MCF 10A (cell line): ENCODE data around the gene HCFC1. TPM values are rescaled to one million over a fixed set of nuclear protein-coding genes. Genes with fewer than 3 reads are reported as not detected.

Experiments used
- BruUV-seq: library from RNA; stranded (reverse); fragments of 400-500 nt; replicated peaks from 2 replicates; lab custom pipeline; 2021; lab: Mats Ljungman, UMichigan
- CTCF ChIA-PET: fragments of 300-600 bp; sonication (Branson Sonifier 250); formaldehyde crosslinking; extraction: SDS; loops from one replicate; lab custom pipeline; 2021; ENCODE audit warnings: antibody characterized with exemption, inconsistent platforms; lab: Yijun Ruan, JAX
- POLR2A ChIA-PET: fragments of 300-600, 350-650 bp; sonication (Branson Sonifier 250); formaldehyde crosslinking; extraction: SDS; loops from one replicate; lab custom pipeline; 2020; ENCODE audit warnings: antibody characterized with exemption, inconsistent platforms; lab: Yijun Ruan, JAX
- DNase-seq: peaks from one replicate; pipeline ENCODE4 v3.0.0-alpha.2; 2018; ENCODE audit not compliant: unreplicated experiment
- H3K27ac Mint-ChIP-seq: one replicate; pipeline ENCODE4 v1.8.0; 2022; ENCODE audit warnings: mild to moderate bottlenecking, low read depth, mixed read lengths; ENCODE audit not compliant: unreplicated experiment
- H3K27me3 Mint-ChIP-seq: one replicate; pipeline ENCODE4 v1.8.0; 2022; ENCODE audit warnings: mixed read lengths; ENCODE audit not compliant: insufficient read depth, unreplicated experiment
- H3K36me3 Mint-ChIP-seq: one replicate; pipeline ENCODE4 v1.8.0; 2022; ENCODE audit warnings: mild to moderate bottlenecking, moderate library complexity, mixed read lengths; ENCODE audit not compliant: insufficient read depth, unreplicated experiment
- H3K4me1 Mint-ChIP-seq: one replicate; pipeline ENCODE4 v1.8.0; 2022; ENCODE audit warnings: mixed read lengths; ENCODE audit not compliant: insufficient read depth, unreplicated experiment
- H3K4me3 Mint-ChIP-seq: one replicate; pipeline ENCODE4 v1.8.0; 2022; ENCODE audit warnings: mild to moderate bottlenecking, moderate library complexity, mixed read lengths; ENCODE audit not compliant: unreplicated experiment
- H3K9me3 Mint-ChIP-seq: one replicate; pipeline ENCODE4 v1.8.0; 2022; ENCODE audit warnings: mixed read lengths; ENCODE audit not compliant: unreplicated experiment
- CTCF ChIP-seq: fragments of 200-600 bp; IDR thresholded peaks from one replicate; pipeline ENCODE4 v1.8.0; 2022; ENCODE audit warnings: antibody characterized with exemption, mild to moderate bottlenecking; ENCODE audit not compliant: unreplicated experiment
- intact Hi-C: fragments of 100-400 bp; cut with micrococcal nuclease; formaldehyde crosslinking; loops from 2 replicates; pipeline ENCODE4 v1.14.1; 2022
- total RNA-seq: library from RNA; stranded (reverse); gene quantifications from 2 replicates; pipeline ENCODE4 v1.2.3, GENCODE V29; 2022

Gene HCFC1
- total RNA-seq, 1 experiment from 2014 or later = 44.5 TPM

- no peaks in the 10 kb centered on the region for H3K9me3 Mint-ChIP-seq
- no peak for DNase-seq
- BruUV-seq = no TSS peak
- peaks cover 12% of the 10 kb centered on the region for H3K4me1 Mint-ChIP-seq
- intact Hi-C loops = no loop called here
- H3K27me3 Mint-ChIP-seq = peaks cover 40% of the 10 kb centered on the region
- H3K27ac Mint-ChIP-seq = no peak within 1 kb of the TSS
- no peak within 1 kb of the TSS for H3K4me3 Mint-ChIP-seq
- CTCF ChIA-PET = no interaction called here
- TF ChIP-seq CTCF = no peak
- no peaks in the 10 kb centered on the region for H3K36me3 Mint-ChIP-seq
- POLR2A ChIA-PET = no interaction called here
Observed at GRCh38 chrX:153903991-153904957, 67.3 kb downstream of the HCFC1 start, which contains the start of gene AVPR2. TSS of gene AVPR2 (plus strand) at chrX:153904673. CDS start at chrX:153905146, 473 bp downstream.

- CTCF ChIA-PET = no interaction called here
- peaks cover 12% of the 10 kb centered on the region for H3K4me1 Mint-ChIP-seq
Observed at GRCh38 chrX:153903238-153903980, 68.2 kb downstream of the HCFC1 start.

GRCh38 chrX:153902385-153902784 is 69.2 kb downstream of the HCFC1 start:
- H3K27ac Mint-ChIP-seq = no peak overlapping the region
- H3K4me3 Mint-ChIP-seq = no peak overlapping the region
- H3K4me1 Mint-ChIP-seq = peaks cover 12% of the 10 kb centered on the region
- peak; percentile 41 for DNase-seq
- no TSS peak for BruUV-seq
- no peaks in the 10 kb centered on the region for H3K9me3 Mint-ChIP-seq
- ChIA-PET CTCF (interaction anchor here (0.7 kb wide), 1 partner anchor 29 kb away, joined by 3 read pairs; no protein-coding TSS in a partner anchor), POLR2A (no interaction called here)
- intact Hi-C loops = no loop called here
- H3K36me3 Mint-ChIP-seq = no peaks in the 10 kb centered on the region
- peaks cover 58% of the 10 kb centered on the region for H3K27me3 Mint-ChIP-seq
- no peak for TF ChIP-seq CTCF

More at GRCh38 chrX:153903238-153903980, 68.2 kb downstream of the HCFC1 start:
- intact Hi-C loops = no loop called here
- no peak for TF ChIP-seq CTCF
- Mint-ChIP-seq H3K4me3 (no peak overlapping the region), H3K9me3 (no peaks in the 10 kb centered on the region), H3K27ac (no peak overlapping the region), H3K27me3 (peaks cover 49% of the 10 kb centered on the region), H3K36me3 (no peaks in the 10 kb centered on the region)
- DNase-seq = no peak
- BruUV-seq = no TSS peak
- POLR2A ChIA-PET = no interaction called here

- intact Hi-C loops = loop anchor here (1.0 kb wide), 1 partner anchor 46 kb away; no protein-coding TSS in a partner anchor
- BruUV-seq = no TSS peak
Observed at GRCh38 chrX:153901753-153902140, 69.9 kb downstream of the HCFC1 start.

More at GRCh38 chrX:153901753-153902140, 69.9 kb downstream of the HCFC1 start:
- no peaks in the 10 kb centered on the region for H3K36me3 Mint-ChIP-seq
- no peak overlapping the region for H3K27ac Mint-ChIP-seq
- peaks cover 58% of the 10 kb centered on the region for H3K27me3 Mint-ChIP-seq
- CTCF ChIA-PET = no interaction called here
- H3K4me3 Mint-ChIP-seq = peak overlapping the region; percentile 19
- POLR2A ChIA-PET = no interaction called here
- DNase-seq = no peak
- H3K4me1 Mint-ChIP-seq = peaks cover 12% of the 10 kb centered on the region
- no peak for TF ChIP-seq CTCF
- no peaks in the 10 kb centered on the region for H3K9me3 Mint-ChIP-seq
